SK-N-SH (cell line): ENCODE measurements around the gene SVOP. TPM values are rescaled to one million over a fixed set of nuclear protein-coding genes. Genes with fewer than 3 reads are reported as not detected.

Experiments used
- CTCF ChIA-PET: fragments of 300-600, 350-600 bp; formaldehyde crosslinking; extraction: SDS; loops from one replicate; lab custom pipeline; 2021; lab: Yijun Ruan, JAX
- POLR2A ChIA-PET: fragments of 350-600 bp; sonication (Branson Sonifier 250); formaldehyde crosslinking; extraction: SDS; loops from one replicate; lab custom pipeline; 2020; ENCODE audit warnings: antibody characterized with exemption, inconsistent platforms; lab: Yijun Ruan, JAX
- DNase-seq: peaks from one replicate; pipeline ENCODE4 v3.0.0; 2012
- H2AFZ ChIP-seq: fragments of 200-600 bp; sonication (generic); 2 replicates; pipeline ENCODE4 v1.8.1; 2016; ENCODE audit warnings: antibody characterized with exemption, mild to moderate bottlenecking, low read depth
- H3F3A ChIP-seq: fragments of 200-600 bp; sonication (generic); replicated peaks from 2 replicates; pipeline ENCODE3; 2016; ENCODE audit warnings: antibody characterized with exemption, mild to moderate bottlenecking; ENCODE audit not compliant: insufficient read depth
- H3K27ac ChIP-seq, 2 experiments: fragments of 200-500 bp in 1 of 2; fragments of 200-600 bp in 1 of 2; sonication (Bioruptor generic) in 1 of 2; sonication (generic), shearing (Covaris generic) in 1 of 2; 2 replicates each; pipeline versions ENCODE4 v1.5.1 to v1.6.1; 2014 to 2016; ENCODE audit warnings: low read depth in 2 of 2, inconsistent platforms in 1 of 2, low read length in 1 of 2, mild to moderate bottlenecking in 1 of 2, mixed read lengths in 1 of 2
- H3K27me3 ChIP-seq: fragments of 200-600 bp; sonication (generic), shearing (Covaris generic); 2 replicates; pipeline ENCODE4 v1.6.1; 2016; ENCODE audit warnings: mixed run types; ENCODE audit not compliant: insufficient read depth
- H3K36me3 ChIP-seq, 2 experiments: fragments of 200-500 bp in 1 of 2; fragments of 200-600 bp in 1 of 2; sonication (Bioruptor generic) in 1 of 2; sonication (generic) in 1 of 2; replicated peaks in 1 of 2; 2 replicates each; pipeline versions ENCODE3 to v1.5.1; 2014 to 2016; ENCODE audit warnings: low read length in 1 of 2, mild to moderate bottlenecking in 1 of 2; ENCODE audit not compliant: insufficient read depth in 2 of 2, control insufficient read depth in 1 of 2
- H3K4me1 ChIP-seq, 2 experiments: fragments of 200-500 bp in 1 of 2; fragments of 200-600 bp in 1 of 2; sonication (Bioruptor generic) in 1 of 2; sonication (generic), shearing (Covaris generic) in 1 of 2; 2 replicates each; pipeline versions ENCODE4 v1.5.1 to v1.6.1; 2014 to 2016; ENCODE audit warnings: low read depth in 1 of 2, low read length in 1 of 2, mixed run types in 1 of 2; ENCODE audit not compliant: insufficient read depth in 2 of 2, control insufficient read depth in 1 of 2
- H3K4me2 ChIP-seq: fragments of 200-600 bp; sonication (generic), shearing (Covaris generic); 2 replicates; pipeline ENCODE4 v1.6.1; 2017; ENCODE audit warnings: mixed run types
- H3K4me3 ChIP-seq, 2 experiments: fragments of 200-500 bp in 1 of 2; fragments of 200-600 bp in 1 of 2; sonication (Bioruptor generic) in 1 of 2; sonication (generic), shearing (Covaris generic) in 1 of 2; 2 replicates each; pipeline versions ENCODE4 v1.5.1 to v1.8.1; 2014 to 2016; ENCODE audit warnings: low read depth in 2 of 2, inconsistent platforms in 1 of 2, low read length in 1 of 2, mild to moderate bottlenecking in 1 of 2, mixed read lengths in 1 of 2, moderate library complexity in 1 of 2
- H3K79me2 ChIP-seq: fragments of 200-600 bp; sonication (generic); 2 replicates; pipeline ENCODE4 v1.8.1; 2017; ENCODE audit warnings: mild to moderate bottlenecking; ENCODE audit not compliant: insufficient read depth
- H3K9ac ChIP-seq: fragments of 200-600 bp; sonication (generic); 2 replicates; pipeline ENCODE4 v1.6.1; 2017; ENCODE audit warnings: mixed run types
- H3K9me2 ChIP-seq: fragments of 200-600 bp; sonication (generic); 2 replicates; pipeline ENCODE4 v1.6.1; 2017; ENCODE audit warnings: mixed run types
- H3K9me3 ChIP-seq: fragments of 200-600 bp; sonication (generic); 2 replicates; pipeline ENCODE4 v1.6.1; 2017; ENCODE audit warnings: mixed run types, mild to moderate bottlenecking, moderate library complexity
- H4K20me1 ChIP-seq: fragments of 200-600 bp; sonication (generic); 2 replicates; pipeline ENCODE4 v1.6.1; 2017; ENCODE audit warnings: mild to moderate bottlenecking, mixed run types; ENCODE audit not compliant: insufficient read depth
- CHD2 ChIP-seq: fragments of 150-350 bp; IDR thresholded peaks from 2 replicates; pipeline ENCODE4 v1.6.1; 2018; ENCODE audit warnings: low read length; ENCODE audit not compliant: partially characterized antibody
- CTCF ChIP-seq: fragments of 200-600 bp; sonication (generic); IDR thresholded peaks from 2 replicates; pipeline ENCODE4 v1.6.1; 2017; ENCODE audit warnings: antibody characterized with exemption, mild to moderate bottlenecking, moderate library complexity
- ELF1 ChIP-seq: IDR thresholded peaks from 2 replicates; pipeline ENCODE4 v1.4.0; 2012
- FOSL2 ChIP-seq: IDR thresholded peaks from 2 replicates; pipeline ENCODE4 v1.4.0; 2012; ENCODE audit warnings: low read depth, mild to moderate bottlenecking, moderate library complexity, borderline replicate concordance
- GATA2 ChIP-seq: sonication (generic); formaldehyde crosslinking; IDR thresholded peaks from 2 replicates; pipeline ENCODE4 v1.5.0; 2020; ENCODE audit warnings: mild to moderate bottlenecking, missing genetic modification reagents
- JUND ChIP-seq: IDR thresholded peaks from 2 replicates; pipeline ENCODE4 v1.4.0; 2012
- MAX ChIP-seq: IDR thresholded peaks from 2 replicates; pipeline ENCODE4 v1.4.0; 2012; ENCODE audit warnings: low read depth
- MEF2A ChIP-seq: IDR thresholded peaks from 2 replicates; pipeline ENCODE4 v1.4.0; 2012; ENCODE audit warnings: low read depth, borderline replicate concordance
- MXI1 ChIP-seq: IDR thresholded peaks from 2 replicates; pipeline ENCODE4 v1.6.1; 2012; ENCODE audit warnings: mild to moderate bottlenecking, low read depth, low read length, improper control_type of control experiment
- NFIC ChIP-seq: IDR thresholded peaks from 2 replicates; pipeline ENCODE4 v1.4.0; 2012; ENCODE audit warnings: borderline replicate concordance
- POLR2AphosphoS5 ChIP-seq: IDR thresholded peaks from 2 replicates; pipeline ENCODE4 v1.6.1; 2012; ENCODE audit warnings: low read depth, low read length
- RCOR1 ChIP-seq: fragments of 150-350 bp; IDR thresholded peaks from 2 replicates; pipeline ENCODE4 v1.6.1; 2017; ENCODE audit warnings: antibody characterized with exemption, low read length
- RXRA ChIP-seq: IDR thresholded peaks from 2 replicates; pipeline ENCODE4 v1.4.0; 2012; ENCODE audit warnings: low read depth, mild to moderate bottlenecking, borderline replicate concordance
- SMC3 ChIP-seq: IDR thresholded peaks from 2 replicates; pipeline ENCODE4 v1.6.1; 2012; ENCODE audit warnings: low read depth, low read length, improper control_type of control experiment
- TAF1 ChIP-seq: IDR thresholded peaks from 2 replicates; pipeline ENCODE4 v1.6.1; 2012; ENCODE audit warnings: low read depth, mild to moderate bottlenecking, low read length, moderate library complexity, borderline replicate concordance
- USF1 ChIP-seq: IDR thresholded peaks from 2 replicates; pipeline ENCODE4 v1.4.0; 2012; ENCODE audit warnings: low read depth, borderline replicate concordance
- WGBS: methylation state at CpG from one replicate; pipeline ENCODE4 v1.1.6; 2017; ENCODE audit warnings: low lambda C conversion rate; 5-methylcytosine and 5-hydroxymethylcytosine counted together
- polyA plus RNA-seq, 3 experiments: library from polyadenylated mRNA; depleted of rRNA; stranded (reverse); fragments of >200 nt; gene quantifications; 2 replicates each; pipeline ENCODE4 v1.2.3, GENCODE V29; 2012
- TF ChIP-seq, protein P1 (sequence below): IDR thresholded peaks from 2 replicates; pipeline ENCODE4 v1.6.1; 2012; ENCODE audit warnings: mild to moderate bottlenecking, low read depth, low read length, moderate library complexity
- TF ChIP-seq, protein P2 (sequence below): IDR thresholded peaks from 2 replicates; pipeline ENCODE4 v1.4.0; 2012; ENCODE audit warnings: low read depth, borderline replicate concordance
- TF ChIP-seq, protein P3 (sequence below): IDR thresholded peaks from 2 replicates; pipeline ENCODE4; 2012

SVOP gene
- polyA plus RNA-seq, 1 of the 3 experiments (the other 2 are of a cell fraction) = 0.07 TPM

DNA sequence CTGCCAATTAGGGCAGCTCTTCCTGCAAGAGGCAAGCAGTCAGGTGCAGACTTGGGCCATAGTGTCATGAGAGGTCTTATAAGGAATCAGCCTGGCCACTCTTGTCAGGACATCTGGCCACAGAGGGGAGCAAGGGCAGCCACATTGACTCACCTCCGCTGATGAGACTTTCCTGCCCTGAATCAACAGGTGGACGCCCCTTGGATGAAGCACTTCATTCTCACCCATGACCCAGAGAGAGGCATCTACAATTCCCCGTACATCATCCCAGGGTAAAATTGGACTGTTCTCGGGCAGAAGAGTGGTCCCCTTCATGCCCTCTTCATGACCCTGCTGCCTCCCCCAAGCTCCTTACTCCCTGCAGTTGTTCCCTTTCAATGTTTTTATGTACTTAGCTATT, 124.1 kb downstream of the SVOP start:
- Histone ChIP-seq H3K27ac (no peak overlapping the region), H3K27me3 (no peaks in the 10 kb centered on the region), H3K9me3 (no peaks in the 10 kb centered on the region), H3K4me3 (no peak overlapping the region), H3K4me1 (peaks cover 0 to 4% of the 10 kb centered on the region in 2 experiments; a peak in 1 of 4 replicates), H3K9ac (no peak overlapping the region), H2AFZ (no peak overlapping the region), H3K4me2 (no peak overlapping the region), H3K9me2 (no peaks in the 10 kb centered on the region), H3K79me2 (no peaks in the 10 kb centered on the region), H3F3A (no peaks in the 10 kb centered on the region), H4K20me1 (no peaks in the 10 kb centered on the region), H3K36me3 (no peaks in the 10 kb centered on the region)
- 45% methylated on average over 2 of the region's 4 CpGs for WGBS
- ChIA-PET CTCF (interaction anchor here (0.8 to 1.2 kb wide), 2 partner anchors 11 to 232 kb away, joined by 3 to 5 read pairs; no protein-coding TSS in a partner anchor), POLR2A (no interaction called here)
- TF ChIP-seq RCOR1 (no peak), CTCF (no peak), GATA2 (CRISPR knock-in tag) (no peak), TAF1 (no peak), FOSL2 (no peak), SMC3 (no peak), POLR2AphosphoS5 (no peak), CHD2 (no peak), MXI1 (no peak), ELF1 (no peak), JUND (no peak), USF1 (no peak), MEF2A (no peak), NFIC (no peak), RXRA (no peak), MAX (no peak)
- TF ChIP-seq, protein P1, sequence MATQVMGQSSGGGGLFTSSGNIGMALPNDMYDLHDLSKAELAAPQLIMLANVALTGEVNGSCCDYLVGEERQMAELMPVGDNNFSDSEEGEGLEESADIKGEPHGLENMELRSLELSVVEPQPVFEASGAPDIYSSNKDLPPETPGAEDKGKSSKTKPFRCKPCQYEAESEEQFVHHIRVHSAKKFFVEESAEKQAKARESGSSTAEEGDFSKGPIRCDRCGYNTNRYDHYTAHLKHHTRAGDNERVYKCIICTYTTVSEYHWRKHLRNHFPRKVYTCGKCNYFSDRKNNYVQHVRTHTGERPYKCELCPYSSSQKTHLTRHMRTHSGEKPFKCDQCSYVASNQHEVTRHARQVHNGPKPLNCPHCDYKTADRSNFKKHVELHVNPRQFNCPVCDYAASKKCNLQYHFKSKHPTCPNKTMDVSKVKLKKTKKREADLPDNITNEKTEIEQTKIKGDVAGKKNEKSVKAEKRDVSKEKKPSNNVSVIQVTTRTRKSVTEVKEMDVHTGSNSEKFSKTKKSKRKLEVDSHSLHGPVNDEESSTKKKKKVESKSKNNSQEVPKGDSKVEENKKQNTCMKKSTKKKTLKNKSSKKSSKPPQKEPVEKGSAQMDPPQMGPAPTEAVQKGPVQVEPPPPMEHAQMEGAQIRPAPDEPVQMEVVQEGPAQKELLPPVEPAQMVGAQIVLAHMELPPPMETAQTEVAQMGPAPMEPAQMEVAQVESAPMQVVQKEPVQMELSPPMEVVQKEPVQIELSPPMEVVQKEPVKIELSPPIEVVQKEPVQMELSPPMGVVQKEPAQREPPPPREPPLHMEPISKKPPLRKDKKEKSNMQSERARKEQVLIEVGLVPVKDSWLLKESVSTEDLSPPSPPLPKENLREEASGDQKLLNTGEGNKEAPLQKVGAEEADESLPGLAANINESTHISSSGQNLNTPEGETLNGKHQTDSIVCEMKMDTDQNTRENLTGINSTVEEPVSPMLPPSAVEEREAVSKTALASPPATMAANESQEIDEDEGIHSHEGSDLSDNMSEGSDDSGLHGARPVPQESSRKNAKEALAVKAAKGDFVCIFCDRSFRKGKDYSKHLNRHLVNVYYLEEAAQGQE = no peak
- TF ChIP-seq, protein P2, sequence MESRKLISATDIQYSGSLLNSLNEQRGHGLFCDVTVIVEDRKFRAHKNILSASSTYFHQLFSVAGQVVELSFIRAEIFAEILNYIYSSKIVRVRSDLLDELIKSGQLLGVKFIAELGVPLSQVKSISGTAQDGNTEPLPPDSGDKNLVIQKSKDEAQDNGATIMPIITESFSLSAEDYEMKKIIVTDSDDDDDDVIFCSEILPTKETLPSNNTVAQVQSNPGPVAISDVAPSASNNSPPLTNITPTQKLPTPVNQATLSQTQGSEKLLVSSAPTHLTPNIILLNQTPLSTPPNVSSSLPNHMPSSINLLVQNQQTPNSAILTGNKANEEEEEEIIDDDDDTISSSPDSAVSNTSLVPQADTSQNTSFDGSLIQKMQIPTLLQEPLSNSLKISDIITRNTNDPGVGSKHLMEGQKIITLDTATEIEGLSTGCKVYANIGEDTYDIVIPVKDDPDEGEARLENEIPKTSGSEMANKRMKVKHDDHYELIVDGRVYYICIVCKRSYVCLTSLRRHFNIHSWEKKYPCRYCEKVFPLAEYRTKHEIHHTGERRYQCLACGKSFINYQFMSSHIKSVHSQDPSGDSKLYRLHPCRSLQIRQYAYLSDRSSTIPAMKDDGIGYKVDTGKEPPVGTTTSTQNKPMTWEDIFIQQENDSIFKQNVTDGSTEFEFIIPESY = no peak
- TF ChIP-seq, protein P3, sequence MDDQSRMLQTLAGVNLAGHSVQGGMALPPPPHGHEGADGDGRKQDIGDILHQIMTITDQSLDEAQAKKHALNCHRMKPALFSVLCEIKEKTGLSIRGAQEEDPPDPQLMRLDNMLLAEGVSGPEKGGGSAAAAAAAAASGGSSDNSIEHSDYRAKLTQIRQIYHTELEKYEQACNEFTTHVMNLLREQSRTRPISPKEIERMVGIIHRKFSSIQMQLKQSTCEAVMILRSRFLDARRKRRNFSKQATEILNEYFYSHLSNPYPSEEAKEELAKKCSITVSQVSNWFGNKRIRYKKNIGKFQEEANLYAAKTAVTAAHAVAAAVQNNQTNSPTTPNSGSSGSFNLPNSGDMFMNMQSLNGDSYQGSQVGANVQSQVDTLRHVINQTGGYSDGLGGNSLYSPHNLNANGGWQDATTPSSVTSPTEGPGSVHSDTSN = no peak
- no peak for DNase-seq
